GM12878 (cell line): ENCODE results near the gene WNT11. TPM values are rescaled to one million over a fixed set of nuclear protein-coding genes. Genes with fewer than 3 reads are reported as not detected.

Source experiments
- ASH2L ChIP-seq: fragments of 300-600, 200-600 bp; sonication (generic); IDR thresholded peaks from 2 replicates; pipeline ENCODE4 v1.6.1; 2017; ENCODE audit warnings: low read depth, mild to moderate bottlenecking, borderline replicate concordance
- BRCA1 ChIP-seq: IDR thresholded peaks from 2 replicates; pipeline ENCODE4 v1.6.1; 2011; ENCODE audit warnings: low read depth, low read length, improper control_type of control experiment
- CBFB ChIP-seq: IDR thresholded peaks from 2 replicates; pipeline ENCODE4 v1.6.1; 2016; ENCODE audit warnings: antibody characterized with exemption, low read depth
- CEBPZ ChIP-seq: fragments of 150-350 bp; IDR thresholded peaks from 2 replicates; pipeline ENCODE4 v1.6.1; 2016; ENCODE audit warnings: low read depth, low read length
- E2F8 ChIP-seq: fragments of 450-650 bp; IDR thresholded peaks from 2 replicates; pipeline ENCODE4 v1.6.1; 2018; ENCODE audit warnings: mild to moderate bottlenecking, low read depth, moderate library complexity; ENCODE audit not compliant: partially characterized antibody
- ELK1 ChIP-seq: IDR thresholded peaks from 2 replicates; pipeline ENCODE4 v1.6.1; 2012; ENCODE audit warnings: low read depth, low read length, improper control_type of control experiment
- FOS ChIP-seq: IDR thresholded peaks from 3 replicates; pipeline ENCODE4 v1.6.1; 2011; ENCODE audit warnings: borderline replicate concordance; ENCODE audit not compliant: insufficient read length; ENCODE audit errors: extremely low read depth
- HDAC6 ChIP-seq: fragments of 200-600 bp; sonication (generic); IDR thresholded peaks from one replicate; pipeline ENCODE4 v1.8.0; 2017; ENCODE audit warnings: antibody characterized with exemption; ENCODE audit not compliant: unreplicated experiment
- KDM1A ChIP-seq: fragments of 200-600 bp; sonication (generic); IDR thresholded peaks from 2 replicates; pipeline ENCODE4 v1.6.1; 2016; ENCODE audit warnings: borderline replicate concordance
- NFIC ChIP-seq: IDR thresholded peaks from 2 replicates; pipeline ENCODE4 v1.6.1; 2012; ENCODE audit warnings: low read depth, mild to moderate bottlenecking, inconsistent platforms, low read length, moderate library complexity
- RB1 ChIP-seq: fragments of 450-650 bp; formaldehyde crosslinking; IDR thresholded peaks from 2 replicates; pipeline ENCODE4 v1.6.1; 2017; ENCODE audit warnings: mild to moderate bottlenecking, borderline replicate concordance
- RCOR1 ChIP-seq: conservative IDR thresholded peaks from 2 replicates; pipeline ENCODE4 v1.6.1; 2012; ENCODE audit warnings: low read depth, low read length, improper control_type of control experiment
- RFX5 ChIP-seq: IDR thresholded peaks from 2 replicates; pipeline ENCODE4 v1.6.1; 2011; ENCODE audit warnings: low read depth, low read length, improper control_type of control experiment
- SIX5 ChIP-seq: IDR thresholded peaks from 2 replicates; pipeline ENCODE4 v1.6.1; 2011; ENCODE audit warnings: mild to moderate bottlenecking, low read depth, low read length, moderate library complexity; ENCODE audit not compliant: severe bottlenecking
- SPI1 ChIP-seq: IDR thresholded peaks from 2 replicates; pipeline ENCODE4 v1.6.1; 2011; ENCODE audit warnings: low read depth, mild to moderate bottlenecking, low read length, moderate library complexity, borderline replicate concordance; ENCODE audit not compliant: insufficient read depth
- STAT1 ChIP-seq: fragments of 450-650 bp; conservative IDR thresholded peaks from 2 replicates; pipeline ENCODE4 v1.6.1; 2014; ENCODE audit warnings: antibody characterized with exemption, mild to moderate bottlenecking
- SUPT20H ChIP-seq: IDR thresholded peaks from 2 replicates; pipeline ENCODE4 v1.6.1; 2011; ENCODE audit warnings: low read depth, mild to moderate bottlenecking, low read length, moderate library complexity, borderline replicate concordance; ENCODE audit not compliant: control insufficient read depth
- YBX1 ChIP-seq: fragments of 450-650 bp; IDR thresholded peaks from 2 replicates; pipeline ENCODE4 v1.6.1; 2016; ENCODE audit warnings: antibody characterized with exemption
- ZBTB33 ChIP-seq: fragments of 450-650 bp; IDR thresholded peaks from 2 replicates; pipeline ENCODE4 v1.6.1; 2017; ENCODE audit warnings: mild to moderate bottlenecking
- ZNF217 ChIP-seq: fragments of 450-650 bp; IDR thresholded peaks from 2 replicates; pipeline ENCODE4 v1.6.1; 2017; ENCODE audit warnings: antibody characterized with exemption, mild to moderate bottlenecking
- ZSCAN29 ChIP-seq: fragments of 450-650 bp; IDR thresholded peaks from 2 replicates; pipeline ENCODE4 v1.6.1; 2017; ENCODE audit warnings: mild to moderate bottlenecking, moderate library complexity
- polyA plus RNA-seq, 11 experiments: library from polyadenylated mRNA; depleted of rRNA in 4 of 11; unstranded in 6 of 11; stranded (reverse) in 5 of 11; fragments of >200 nt; fragmentation: Nextera tagmentation in 4 of 11; fragmentation: Illumina TruSeq in 1 of 11; extraction: Ambion mirVana in 4 of 11; extraction: Trizol in 1 of 11; gene quantifications; 1 replicate in 1 of 11; 2 replicates in 10 of 11; pipeline versions ENCODE4 v1.2.1 to v1.2.3, GENCODE V29; 2011 to 2016; ENCODE audit warnings: inconsistent platforms in 2 of 11, missing spikeins in 2 of 11, low read depth in 1 of 11
- total RNA-seq, 4 experiments: library from RNA; depleted of rRNA in 3 of 4; stranded (reverse); fragments of >200 nt in 3 of 4; fragmentation: Illumina TruSeq in 1 of 4; extraction: Trizol in 1 of 4; gene quantifications; 2 replicates each; pipeline versions ENCODE4 v1.2.1 to v1.2.3, GENCODE V29; 2013 to 2021

The WNT11 gene
- total and polyA plus RNA-seq, 10 of the 15 experiments (the other 5 are each of a cell fraction or from before 2014, with no cell fraction given) = 0.05 to 0.19 TPM; not detected in 8

GRCh38 chr11:76235233-76236091, 29.2 kb upstream of the WNT11 start (continued):
- TF ChIP-seq SUPT20H (no peak), RCOR1 (0 out of 2 replicates have a peak, but pooled peaks have one; percentile 6), ZBTB33 (no peak), KDM1A (no peak), STAT1 (no peak), FOS (no peak), RFX5 (no peak), SPI1 (no peak), SIX5 (no peak), YBX1 (no peak), CEBPZ (no peak), BRCA1 (no peak), HDAC6 (no peak), ZSCAN29 (peak; percentile 93), E2F8 (peak; percentile 74), ELK1 (no peak), NFIC (no peak), ASH2L (0 out of 2 replicates have a peak, but pooled peaks have one; percentile 15), RB1 (peak; percentile 47; the same call in 1 of the 2 replicates), CBFB (peak; percentile 72), ZNF217 (peak; percentile 78; the same call in 1 of the 2 replicates)
